ENCODE measurements around the gene MOB2.

MOB2 gene

DNA sequence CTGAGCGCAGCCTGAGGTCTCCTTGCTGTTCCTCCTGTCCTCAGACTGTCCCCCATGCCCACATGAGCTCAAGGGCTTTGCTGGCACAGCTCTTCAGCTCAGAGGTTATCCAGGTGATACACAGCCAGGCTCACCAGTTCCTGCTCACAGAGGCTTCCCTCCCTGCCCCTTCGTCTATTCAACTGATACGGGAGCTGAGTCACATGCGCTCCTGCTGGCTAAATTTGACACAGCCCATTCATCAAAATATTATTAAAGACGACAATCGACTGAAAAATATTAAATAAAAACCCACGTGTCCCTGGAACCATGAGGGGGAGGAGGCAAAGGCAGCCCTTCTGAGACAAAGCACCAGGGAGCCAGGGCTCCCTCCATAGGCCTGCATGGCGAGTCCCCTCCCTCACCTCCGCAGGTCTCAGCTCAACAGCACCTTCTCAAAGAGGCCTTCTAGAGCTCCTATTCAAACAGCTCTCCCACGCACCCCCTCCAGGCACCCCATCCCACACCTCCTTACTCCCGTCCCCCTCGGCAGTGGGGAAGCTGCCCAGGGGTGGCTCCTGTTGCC lies 45.0 kb upstream of the MOB2 start:
- TF ChIP-seq, protein P1, sequence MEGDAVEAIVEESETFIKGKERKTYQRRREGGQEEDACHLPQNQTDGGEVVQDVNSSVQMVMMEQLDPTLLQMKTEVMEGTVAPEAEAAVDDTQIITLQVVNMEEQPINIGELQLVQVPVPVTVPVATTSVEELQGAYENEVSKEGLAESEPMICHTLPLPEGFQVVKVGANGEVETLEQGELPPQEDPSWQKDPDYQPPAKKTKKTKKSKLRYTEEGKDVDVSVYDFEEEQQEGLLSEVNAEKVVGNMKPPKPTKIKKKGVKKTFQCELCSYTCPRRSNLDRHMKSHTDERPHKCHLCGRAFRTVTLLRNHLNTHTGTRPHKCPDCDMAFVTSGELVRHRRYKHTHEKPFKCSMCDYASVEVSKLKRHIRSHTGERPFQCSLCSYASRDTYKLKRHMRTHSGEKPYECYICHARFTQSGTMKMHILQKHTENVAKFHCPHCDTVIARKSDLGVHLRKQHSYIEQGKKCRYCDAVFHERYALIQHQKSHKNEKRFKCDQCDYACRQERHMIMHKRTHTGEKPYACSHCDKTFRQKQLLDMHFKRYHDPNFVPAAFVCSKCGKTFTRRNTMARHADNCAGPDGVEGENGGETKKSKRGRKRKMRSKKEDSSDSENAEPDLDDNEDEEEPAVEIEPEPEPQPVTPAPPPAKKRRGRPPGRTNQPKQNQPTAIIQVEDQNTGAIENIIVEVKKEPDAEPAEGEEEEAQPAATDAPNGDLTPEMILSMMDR (IDR thresholded peaks at IDR 0.05; ENCODE audit: control extremely low read depth, extremely low read depth, low read depth, missing control alignments) = no peak
- POLR2A ChIA-PET = no interaction called here
- DNase-seq (ENCODE audit: extremely low spot score) = no peak
- CTCF ChIA-PET = interaction anchor here (0.7 to 1.1 kb wide), 2 partner anchors 8 to 10 kb away, joined by 3 read pairs; no protein-coding TSS in a partner anchor

DNA sequence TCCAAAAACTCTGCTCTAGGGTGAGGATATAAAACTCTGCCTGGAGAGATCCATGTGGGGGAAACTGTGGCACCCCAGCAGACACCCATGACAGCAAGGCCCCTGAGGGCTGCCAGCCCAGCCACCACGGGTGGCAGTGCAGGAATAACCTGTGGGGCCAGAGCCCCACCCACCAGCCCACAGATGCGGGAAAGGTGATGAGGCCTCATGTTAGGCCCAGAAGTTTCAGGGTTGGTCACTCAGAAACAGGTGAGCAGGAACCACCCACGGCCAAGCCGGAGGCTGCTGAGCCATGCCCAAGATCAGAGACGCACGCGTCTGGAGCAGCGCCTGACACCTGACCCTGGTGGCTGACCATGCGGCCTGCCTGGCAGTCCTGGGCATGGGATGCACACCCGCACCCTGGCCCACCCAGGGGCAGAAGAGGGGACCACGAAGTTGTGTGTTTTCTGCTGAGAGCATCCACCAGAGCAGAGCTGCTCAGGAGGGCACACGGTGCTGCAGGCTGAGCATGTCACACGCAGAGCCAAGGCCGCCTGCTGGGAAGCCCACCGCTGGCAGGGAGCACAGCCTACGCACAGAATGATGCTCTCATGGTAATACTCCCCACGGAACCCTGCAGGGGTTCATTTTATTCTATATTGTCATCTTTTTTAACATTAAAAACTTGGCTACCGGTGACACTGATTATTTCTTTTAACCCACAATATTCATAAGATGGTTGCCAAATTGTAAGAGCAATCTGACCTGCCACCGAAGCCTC lies 44.3 kb upstream of the MOB2 start:
- CTCF ChIA-PET = interaction anchor here (0.9 kb wide), 1 partner anchor 13 kb away, joined by 3 read pairs; no protein-coding TSS in a partner anchor
- POLR2A ChIA-PET = no interaction called here
- no peak for DNase-seq (ENCODE audit: extremely low spot score)
- TF ChIP-seq, protein P1 (IDR thresholded peaks at IDR 0.05; ENCODE audit: control extremely low read depth, extremely low read depth, low read depth, missing control alignments) = no peak

DNA sequence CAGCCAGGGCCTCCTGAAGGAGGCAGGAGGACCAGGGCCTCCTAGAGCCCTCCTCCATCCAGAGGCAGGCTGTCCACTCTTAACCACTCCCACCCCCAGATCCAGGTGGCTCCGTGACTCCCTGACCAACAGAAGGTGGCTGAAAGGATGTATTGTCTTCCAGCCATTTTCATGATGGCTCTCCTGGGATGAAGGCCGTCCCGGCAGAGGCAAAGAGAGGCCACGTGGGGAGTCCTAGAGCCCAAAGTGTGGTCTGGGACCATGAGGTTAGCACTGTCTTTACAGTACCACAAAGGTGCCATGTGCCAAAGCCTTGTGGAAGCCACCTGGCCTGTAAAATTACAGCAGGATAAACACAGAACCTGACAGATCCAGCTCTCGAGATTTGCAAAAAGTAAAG lies 43.2 kb upstream of the MOB2 start:
- ChIA-PET POLR2A (no interaction called here), CTCF (interaction anchor here (0.9 kb wide), 1 partner anchor 12 kb away, joined by 3 read pairs; no protein-coding TSS in a partner anchor)
- TF ChIP-seq, protein P1 (IDR thresholded peaks at IDR 0.05; ENCODE audit: control extremely low read depth, extremely low read depth, low read depth, missing control alignments) = no peak
- DNase-seq (ENCODE audit: extremely low spot score) = no peak

DNA sequence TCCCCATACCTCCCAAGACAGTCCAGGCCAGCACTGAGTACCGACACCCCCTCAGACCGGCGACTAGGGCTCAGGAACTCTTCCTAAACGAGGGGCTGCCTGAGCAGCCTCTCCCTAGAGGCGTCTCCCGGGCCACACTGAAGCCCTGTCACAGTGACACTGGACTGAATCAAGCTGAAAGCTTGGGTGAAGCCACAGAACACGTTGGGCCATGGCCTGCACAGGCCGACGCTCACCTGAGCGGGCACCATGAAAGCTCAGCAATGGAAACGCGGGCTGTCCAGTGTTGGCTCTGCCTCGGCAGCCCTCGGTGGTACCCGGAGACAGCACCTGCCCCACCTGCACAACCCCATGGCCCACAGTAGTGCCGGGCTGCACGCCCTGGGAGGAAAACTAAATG lies 42.7 kb upstream of the MOB2 start:
- ChIA-PET CTCF (interaction anchor here (1.0 kb wide), 1 partner anchor 45 kb away, joined by 4 read pairs; no protein-coding TSS in a partner anchor), POLR2A (no interaction called here)
- TF ChIP-seq, protein P1 (IDR thresholded peaks at IDR 0.05; ENCODE audit: control extremely low read depth, extremely low read depth, low read depth, missing control alignments) = no peak
- no peak for DNase-seq (ENCODE audit: extremely low spot score)

DNA sequence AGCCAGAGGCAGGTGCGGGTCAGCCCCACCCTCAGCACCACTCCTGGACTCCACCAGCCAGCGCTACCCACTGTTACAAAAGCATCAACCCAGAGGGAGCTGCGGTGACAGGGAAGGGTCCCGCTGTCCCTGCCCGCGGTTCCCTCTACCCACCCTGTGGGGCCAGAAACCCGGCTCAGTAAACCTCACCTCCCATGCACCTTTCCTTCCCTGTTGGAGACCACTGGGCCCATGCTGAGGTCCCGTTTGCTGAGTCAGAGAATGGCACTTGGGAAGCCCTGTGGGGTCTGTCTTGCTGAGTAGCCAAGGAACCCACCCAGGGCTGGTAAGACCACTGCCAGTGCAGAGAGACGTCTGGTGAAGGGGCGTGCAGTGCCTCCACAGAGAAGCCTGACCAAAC lies 42.1 kb upstream of the MOB2 start:
- TF ChIP-seq, protein P1 (IDR thresholded peaks at IDR 0.05; ENCODE audit: control extremely low read depth, extremely low read depth, low read depth, missing control alignments) = no peak
- CTCF ChIA-PET = interaction anchor here (1.0 kb wide), 1 partner anchor 45 kb away, joined by 4 read pairs; no protein-coding TSS in a partner anchor
- POLR2A ChIA-PET = no interaction called here
- DNase-seq (ENCODE audit: extremely low spot score) = no peak

DNA sequence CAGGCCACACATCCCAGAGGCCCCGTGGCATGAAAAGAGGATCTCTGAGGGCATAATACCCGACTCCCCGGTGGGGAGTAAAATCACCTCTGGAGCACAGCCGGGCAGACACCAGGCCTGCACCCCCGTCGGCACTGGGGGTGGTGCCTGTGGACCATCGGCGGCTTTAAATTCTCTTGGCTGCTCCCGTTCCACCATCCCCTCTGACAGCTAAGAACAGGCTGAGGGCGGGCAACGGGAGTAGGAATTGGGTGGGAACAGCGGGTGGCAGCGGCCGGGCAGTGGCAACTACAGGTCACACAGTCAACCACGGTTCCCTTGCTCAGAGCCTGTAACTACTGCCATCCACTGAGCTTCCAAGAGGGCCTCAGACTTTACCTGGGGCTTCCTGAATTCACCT lies 40.2 kb upstream of the MOB2 start:
- CTCF ChIA-PET = interaction anchor here (1.2 to 2.1 kb wide), 3 partner anchors 12 to 48 kb away, joined by 3 to 8 read pairs (median 5); no protein-coding TSS in a partner anchor
- no peak for DNase-seq (ENCODE audit: extremely low spot score)
- POLR2A ChIA-PET = no interaction called here
- TF ChIP-seq, protein P1 (IDR thresholded peaks at IDR 0.05; ENCODE audit: control extremely low read depth, extremely low read depth, low read depth, missing control alignments) = no peak
